Liver (tissue), 9 donors: ENCODE results near the gene TUBGCP6. TPM values are rescaled to one million over a fixed set of nuclear protein-coding genes. Genes with fewer than 3 reads are reported as not detected.

ENCODE experiments used
- DNase-seq: peaks from one replicate; pipeline ENCODE4 v3.0.0-alpha.2; 2017; ENCODE audit warnings: low spot score
- H3K27ac ChIP-seq, 2 donors: one replicate each; pipeline ENCODE4 v1.7.0; 2013; ENCODE audit warnings: inconsistent platforms in 2 of 2, low read length in 2 of 2, control low read depth in 1 of 2, low read depth in 1 of 2, mild to moderate bottlenecking in 1 of 2
- H3K27me3 ChIP-seq, 4 donors: one replicate each; pipeline versions ENCODE4 v1.6.1 to v1.7.0; 2013; ENCODE audit warnings: low read length in 3 of 4, inconsistent platforms in 1 of 4, mild to moderate bottlenecking in 1 of 4, moderate library complexity in 1 of 4; ENCODE audit not compliant: control insufficient read depth in 4 of 4, insufficient read depth in 4 of 4
- H3K36me3 ChIP-seq, 4 donors: one replicate each; pipeline versions ENCODE4 v1.6.1 to v1.7.0; 2013; ENCODE audit warnings: low read length in 3 of 4, mild to moderate bottlenecking in 3 of 4, low read depth in 1 of 4, moderate library complexity in 1 of 4; ENCODE audit not compliant: control insufficient read depth in 4 of 4, insufficient read depth in 3 of 4
- H3K4me1 ChIP-seq, 4 donors: one replicate each; pipeline versions ENCODE4 v1.6.1 to v1.7.0; 2013; ENCODE audit warnings: low read length in 3 of 4, mild to moderate bottlenecking in 3 of 4, moderate library complexity in 1 of 4; ENCODE audit not compliant: control insufficient read depth in 4 of 4, insufficient read depth in 4 of 4
- H3K4me3 ChIP-seq, 3 donors: one replicate each; pipeline versions ENCODE4 v1.6.1 to v1.7.0; 2013; ENCODE audit warnings: low read length in 3 of 3, control low read depth in 1 of 3, low read depth in 1 of 3, mild to moderate bottlenecking in 1 of 3
- H3K9ac ChIP-seq, 2 donors: one replicate each; pipeline ENCODE4 v1.7.0; 2013; ENCODE audit warnings: low read length in 2 of 2, mild to moderate bottlenecking in 2 of 2, moderate library complexity in 2 of 2, control low read depth in 1 of 2, low read depth in 1 of 2
- H3K9me3 ChIP-seq, 4 donors: one replicate each; pipeline versions ENCODE4 v1.6.1 to v1.7.0; 2013; ENCODE audit warnings: low read length in 3 of 4; ENCODE audit not compliant: control insufficient read depth in 4 of 4
- ATF3 ChIP-seq: IDR thresholded peaks from 2 replicates; pipeline ENCODE4 v1.6.1; 2016; ENCODE audit warnings: antibody characterized with exemption
- CTCF ChIP-seq: fragments of 150-350 bp; IDR thresholded peaks from 2 replicates; pipeline ENCODE4 v1.5.1; 2017; ENCODE audit warnings: improper control_type of control experiment, low read depth, low read length; ENCODE audit not compliant: missing input control
- EGR1 ChIP-seq, 2 donors: IDR thresholded peaks; 2 replicates each; pipeline ENCODE4 v1.6.1; 2016 to 2018; ENCODE audit warnings: antibody characterized with exemption in 2 of 2, low read depth in 2 of 2
- FOXA1 ChIP-seq: IDR thresholded peaks from 2 replicates; pipeline ENCODE4 v1.6.1; 2016; ENCODE audit warnings: antibody characterized with exemption
- FOXA2 ChIP-seq: IDR thresholded peaks from 2 replicates; pipeline ENCODE4 v1.6.1; 2016; ENCODE audit warnings: antibody characterized with exemption
- GABPA ChIP-seq, 2 donors: IDR thresholded peaks in 1 of 2; conservative IDR thresholded peaks in 1 of 2; 2 replicates each; pipeline ENCODE4 v1.6.1; 2016; ENCODE audit warnings: antibody characterized with exemption in 2 of 2, mild to moderate bottlenecking in 1 of 2, moderate library complexity in 1 of 2
- HNF4G ChIP-seq: IDR thresholded peaks from 2 replicates; pipeline ENCODE4 v1.6.1; 2016; ENCODE audit warnings: antibody characterized with exemption
- JUND ChIP-seq, 2 donors: IDR thresholded peaks; 2 replicates each; pipeline ENCODE4 v1.6.1; 2016; ENCODE audit warnings: antibody characterized with exemption in 2 of 2
- RAD21 ChIP-seq, 2 donors: IDR thresholded peaks; 2 replicates each; pipeline ENCODE4 v1.6.1; 2016; ENCODE audit warnings: antibody characterized with exemption in 2 of 2, mild to moderate bottlenecking in 2 of 2
- REST ChIP-seq: IDR thresholded peaks from 2 replicates; pipeline ENCODE4 v1.6.1; 2016; ENCODE audit warnings: antibody characterized with exemption, mild to moderate bottlenecking
- RXRA ChIP-seq, 2 donors: IDR thresholded peaks; 2 replicates each; pipeline ENCODE4 v1.6.1; 2017 to 2018; ENCODE audit warnings: antibody characterized with exemption in 2 of 2, mild to moderate bottlenecking in 1 of 2
- SP1 ChIP-seq: IDR thresholded peaks from 2 replicates; pipeline ENCODE4 v1.6.1; 2018; ENCODE audit warnings: antibody characterized with exemption, mild to moderate bottlenecking
- TAF1 ChIP-seq: conservative IDR thresholded peaks from 2 replicates; pipeline ENCODE4 v1.6.1; 2016; ENCODE audit warnings: antibody characterized with exemption, mild to moderate bottlenecking
- ZBTB33 ChIP-seq: IDR thresholded peaks from 2 replicates; pipeline ENCODE4 v1.6.1; 2016; ENCODE audit warnings: antibody characterized with exemption
- WGBS: extraction: QIAGEN DNeasy Blood & Tissue Kit; methylation state at CpG from one replicate; pipeline ENCODE4 v1.1.7; 2013; 5-methylcytosine and 5-hydroxymethylcytosine counted together
- polyA plus RNA-seq, 2 donors: library from polyadenylated mRNA; stranded (reverse) in 1 of 2; unstranded in 1 of 2; fragments of 200-250 nt in 1 of 2; fragments of >200 nt in 1 of 2; fragmentation: Nextera tagmentation in 1 of 2; extraction: Ambion mirVana in 1 of 2; gene quantifications; one replicate each; pipeline versions ENCODE4 v1.2.1 to v1.2.3, GENCODE V29; 2013 to 2015
- total RNA-seq, 2 donors: library from RNA; depleted of rRNA; stranded (reverse); fragments of >200 nt; gene quantifications; one replicate each; pipeline ENCODE4 v1.2.3, GENCODE V29; 2014
- TF ChIP-seq, protein P1 (sequence below): IDR thresholded peaks from 2 replicates; pipeline ENCODE4 v1.6.1; 2016; ENCODE audit warnings: antibody characterized with exemption
- donor health status: healthy.
- donor health status: healthy.
- donor health status: healthy.
- donor health status: healthy.
- donor health status: healthy.

The TUBGCP6 gene
- total and polyA plus RNA-seq, 4 donors = 9.3 to 31.7 (median 16.4) TPM

- peaks cover 0 to 15% (median 6%) of the 10 kb centered on the region in 4 donors for H3K36me3 ChIP-seq
- H3K27me3 ChIP-seq = no peaks in the 10 kb centered on the region
- peaks cover 30 to 52% (median 37%) of the 10 kb centered on the region in 4 donors for H3K4me1 ChIP-seq
- TF ChIP-seq SP1 (no peak), FOXA1 (no peak), CTCF (peak; percentile 6), FOXA2 (no peak), TAF1 (no peak)
- H3K4me3 ChIP-seq = peak overlapping the region in 1 of 3 donors; percentile 61
- no peak overlapping the region for H3K9ac ChIP-seq
- peak; percentile 63 for DNase-seq
- WGBS = 2% methylated on average over 45 of the region's 45 CpGs
- H3K27ac ChIP-seq = no peak overlapping the region
- H3K9me3 ChIP-seq = no peaks in the 10 kb centered on the region
Measured at GRCh38 chr22:50271519-50271970, 26.7 kb upstream of the TUBGCP6 start.

DNA sequence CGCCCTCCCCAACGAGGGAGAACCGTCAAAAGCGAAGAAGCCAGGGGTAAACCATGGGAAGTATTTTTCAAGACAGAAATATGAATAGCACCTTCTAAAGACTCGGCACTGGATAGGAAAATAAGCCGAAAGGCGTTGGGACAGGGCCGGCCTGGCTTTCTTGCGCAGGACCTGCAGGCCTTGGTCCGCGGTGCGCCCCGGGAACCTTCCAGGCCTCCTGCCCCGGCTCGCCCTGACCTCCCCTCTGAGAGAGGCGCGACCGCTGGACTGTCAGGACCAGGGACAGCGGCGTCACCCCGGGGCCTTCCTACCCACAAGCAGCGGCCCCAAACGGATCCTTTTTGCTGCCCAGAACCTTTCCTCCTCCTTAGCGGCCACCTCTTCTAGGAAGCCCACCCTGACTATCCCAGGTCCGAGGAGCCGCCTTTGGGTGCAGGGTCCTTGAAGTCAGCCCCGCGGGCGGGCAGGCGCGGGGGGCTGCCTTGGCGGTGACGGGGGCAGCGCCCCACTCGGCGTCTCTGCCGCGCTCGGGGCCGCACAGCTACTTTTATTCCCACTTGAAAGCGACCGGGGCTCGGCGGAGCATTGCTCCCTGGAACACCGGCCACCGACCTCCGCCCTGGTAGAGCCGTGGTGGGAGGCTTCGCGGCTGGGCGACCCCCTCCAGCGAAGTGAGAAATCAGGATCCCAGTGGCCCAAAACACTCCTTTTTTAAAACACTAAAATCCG is 26.0 kb upstream of the TUBGCP6 start:
- Histone ChIP-seq H3K9me3 (no peaks in the 10 kb centered on the region), H3K4me1 (peaks cover 30 to 52% (median 34%) of the 10 kb centered on the region in 4 donors), H3K4me3 (peak overlapping the region in 2 of 3 donors; percentile 12 to 61), H3K27ac (no peak overlapping the region), H3K36me3 (peaks cover 0 to 9% (median 3%) of the 10 kb centered on the region in 4 donors), H3K9ac (no peak overlapping the region), H3K27me3 (no peaks in the 10 kb centered on the region)
- peak; percentile 68 for DNase-seq
- TF ChIP-seq EGR1 (IDR thresholded peaks at IDR 0.05; ENCODE audit: low read depth in 2 of 2) (no peak), GABPA (IDR thresholded peaks at IDR 0.05 in 1 of 2, conservative IDR thresholded peaks at IDR 0.05 in 1 of 2) (no peak), REST (peak; percentile 99)
- 5% methylated on average over 53 of the region's 53 CpGs for WGBS

- WGBS = 2% methylated on average over 92 of the region's 92 CpGs
- peak within 1 kb of the TSS in 2 of 3 donors; percentile 12 to 61 for H3K4me3 ChIP-seq
- peaks cover 30 to 49% (median 33%) of the 10 kb centered on the region in 4 donors for H3K4me1 ChIP-seq
- no peaks in the 10 kb centered on the region for H3K9me3 ChIP-seq
- H3K27me3 ChIP-seq = no peaks in the 10 kb centered on the region
- no peak for DNase-seq
- peaks cover 0 to 3% (median under 1%) of the 10 kb centered on the region in 4 donors for H3K36me3 ChIP-seq
- H3K9ac ChIP-seq = no peak within 1 kb of the TSS
- H3K27ac ChIP-seq = no peak within 1 kb of the TSS
- TF ChIP-seq RAD21 (IDR thresholded peaks at IDR 0.05) = no peak
- no peak for TF ChIP-seq GABPA (IDR thresholded peaks at IDR 0.05 in 1 of 2, conservative IDR thresholded peaks at IDR 0.05 in 1 of 2)
- no peak for TF ChIP-seq EGR1 (IDR thresholded peaks at IDR 0.05; ENCODE audit: low read depth in 2 of 2)
- no peak for TF ChIP-seq RXRA (IDR thresholded peaks at IDR 0.05)
- no peak for TF ChIP-seq ATF3
- TF ChIP-seq, protein P1, sequence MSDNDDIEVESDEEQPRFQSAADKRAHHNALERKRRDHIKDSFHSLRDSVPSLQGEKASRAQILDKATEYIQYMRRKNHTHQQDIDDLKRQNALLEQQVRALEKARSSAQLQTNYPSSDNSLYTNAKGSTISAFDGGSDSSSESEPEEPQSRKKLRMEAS = no peak
- TF ChIP-seq HNF4G = no peak
- TF ChIP-seq ZBTB33 = no peak
- TF ChIP-seq JUND (IDR thresholded peaks at IDR 0.05) = no peak
Measured at GRCh38 chr22:50269970-50270665, 25.3 kb upstream of the TUBGCP6 start, which contains the start of gene MAPK11. MAPK11 (minus strand) TSS chr22:50270380; CDS start chr22:50270292, 88 bp downstream.
